GM10248 (cell line): ENCODE results near the gene CLIC5.

Source experiments
- CTCF ChIA-PET: fragments of 300-600 bp; sonication (Branson Sonifier 250); formaldehyde crosslinking; extraction: SDS; loops from one replicate; lab custom pipeline; 2021; ENCODE audit warnings: antibody characterized with exemption; lab: Yijun Ruan, JAX
- POLR2A ChIA-PET: fragments of 350-650 bp; sonication (Branson Sonifier 250); formaldehyde crosslinking; extraction: SDS; loops from one replicate; lab custom pipeline; 2020; ENCODE audit warnings: antibody characterized with exemption; lab: Yijun Ruan, JAX
- DNase-seq: peaks from one replicate; pipeline ENCODE4 v3.0.0; 2012; ENCODE audit errors: extremely low spot score
- TF ChIP-seq, protein P1 (sequence below): IDR thresholded peaks from 2 replicates; pipeline ENCODE4 v1.5.1; 2012; ENCODE audit warnings: mild to moderate bottlenecking, low read depth; ENCODE audit errors: extremely low read depth, missing control alignments, control extremely low read depth

The CLIC5 gene

DNA sequence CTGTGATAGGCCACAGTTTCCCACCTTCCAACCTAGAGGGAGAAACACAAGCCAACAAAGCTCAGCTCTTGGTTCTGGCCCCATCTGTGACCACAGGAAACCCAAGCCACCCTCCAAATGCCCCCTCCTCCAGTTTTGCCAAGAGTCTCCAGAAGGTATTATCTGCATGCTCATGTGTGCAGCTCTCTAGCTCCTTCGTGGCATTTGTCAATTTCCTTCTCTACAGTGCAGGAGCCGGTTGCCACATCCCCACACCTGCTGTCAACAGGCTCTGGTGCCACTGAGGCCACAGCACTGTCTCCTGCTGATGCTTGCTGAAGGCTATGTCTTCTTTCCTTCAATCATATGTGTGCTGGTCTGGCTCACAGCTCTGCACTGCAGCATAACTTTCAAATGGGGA lies 177.2 kb downstream of the CLIC5 start:
- CTCF ChIA-PET, result interaction anchor here (1.0 to 1.7 kb wide), 2 partner anchors 13 to 48 kb away, joined by 3 read pairs; no protein-coding TSS in a partner anchor
- POLR2A ChIA-PET, result no interaction called here
- TF ChIP-seq, protein P1, sequence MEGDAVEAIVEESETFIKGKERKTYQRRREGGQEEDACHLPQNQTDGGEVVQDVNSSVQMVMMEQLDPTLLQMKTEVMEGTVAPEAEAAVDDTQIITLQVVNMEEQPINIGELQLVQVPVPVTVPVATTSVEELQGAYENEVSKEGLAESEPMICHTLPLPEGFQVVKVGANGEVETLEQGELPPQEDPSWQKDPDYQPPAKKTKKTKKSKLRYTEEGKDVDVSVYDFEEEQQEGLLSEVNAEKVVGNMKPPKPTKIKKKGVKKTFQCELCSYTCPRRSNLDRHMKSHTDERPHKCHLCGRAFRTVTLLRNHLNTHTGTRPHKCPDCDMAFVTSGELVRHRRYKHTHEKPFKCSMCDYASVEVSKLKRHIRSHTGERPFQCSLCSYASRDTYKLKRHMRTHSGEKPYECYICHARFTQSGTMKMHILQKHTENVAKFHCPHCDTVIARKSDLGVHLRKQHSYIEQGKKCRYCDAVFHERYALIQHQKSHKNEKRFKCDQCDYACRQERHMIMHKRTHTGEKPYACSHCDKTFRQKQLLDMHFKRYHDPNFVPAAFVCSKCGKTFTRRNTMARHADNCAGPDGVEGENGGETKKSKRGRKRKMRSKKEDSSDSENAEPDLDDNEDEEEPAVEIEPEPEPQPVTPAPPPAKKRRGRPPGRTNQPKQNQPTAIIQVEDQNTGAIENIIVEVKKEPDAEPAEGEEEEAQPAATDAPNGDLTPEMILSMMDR, result no peak
- DNase-seq, result no peak

- TF ChIP-seq, protein P1, result no peak
- DNase-seq, result no peak
- CTCF ChIA-PET, result interaction anchor here (1.7 kb wide), 1 partner anchor 48 kb away, joined by 3 read pairs; no protein-coding TSS in a partner anchor
- POLR2A ChIA-PET, result no interaction called here
These were observed 178.0 kb downstream of the CLIC5 start for GRCh38 chr6:45837541-45838200.

DNA sequence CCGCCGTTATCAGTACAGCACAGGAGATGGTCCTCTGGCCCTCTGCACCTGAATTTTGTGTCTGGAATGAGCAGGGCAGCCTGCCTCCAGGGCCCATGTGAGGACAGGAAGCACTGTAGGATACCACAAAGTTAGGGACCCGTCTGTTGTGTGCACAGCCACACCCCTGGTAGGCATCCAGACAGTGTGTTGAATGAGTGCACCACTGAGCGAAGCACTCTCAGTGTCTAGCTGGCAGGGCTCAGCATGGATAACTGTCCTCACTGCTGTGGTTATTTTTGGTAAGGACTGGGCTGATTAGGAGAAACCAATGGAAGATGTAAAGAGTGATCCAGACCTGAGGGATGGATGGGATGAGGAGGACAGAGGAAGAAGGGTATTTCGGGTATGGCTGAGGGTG lies 178.7 kb downstream of the CLIC5 start:
- DNase-seq, result no peak
- ChIA-PET POLR2A (no interaction called here), CTCF (interaction anchor here (1.8 kb wide), 1 partner anchor 94 kb away, joined by 4 read pairs; no protein-coding TSS in a partner anchor)
- TF ChIP-seq, protein P1, result no peak

DNA sequence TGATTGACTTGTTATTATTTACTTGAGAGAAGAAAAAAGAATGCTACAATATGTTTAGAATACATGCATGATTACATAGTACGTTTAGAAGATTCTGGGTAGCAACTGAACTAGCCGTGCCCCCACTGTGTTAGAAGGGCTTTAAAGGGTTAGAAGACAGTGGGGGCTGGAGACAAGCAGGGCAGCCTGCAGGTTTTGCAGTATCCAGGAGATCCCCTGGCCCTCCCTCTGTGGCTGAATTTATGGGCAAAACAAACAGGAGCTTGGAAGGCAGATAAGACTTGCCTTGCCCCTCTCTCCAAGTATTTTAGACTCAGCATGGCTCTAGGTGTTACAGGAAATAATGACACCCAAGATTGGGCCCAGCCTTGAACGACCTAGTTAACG lies 179.2 kb downstream of the CLIC5 start:
- no peak for DNase-seq
- TF ChIP-seq, protein P1, result no peak
- CTCF ChIA-PET, result interaction anchor here (1.8 kb wide), 1 partner anchor 94 kb away, joined by 4 read pairs; no protein-coding TSS in a partner anchor
- POLR2A ChIA-PET, result no interaction called here

GRCh38 chr6:45835721-45836437 lies 179.8 kb downstream of the CLIC5 start:
- POLR2A ChIA-PET, result no interaction called here
- CTCF ChIA-PET, result interaction anchor here (0.7 to 1.8 kb wide), 3 partner anchors 8 to 95 kb away, joined by 3 to 4 read pairs (median 3); no protein-coding TSS in a partner anchor
- DNase-seq, result no peak
- TF ChIP-seq, protein P1, result no peak

- TF ChIP-seq, protein P1, result no peak
- ChIA-PET CTCF (interaction anchor here (0.9 to 2.9 kb wide), 5 partner anchors 10 to 98 kb away, joined by 3 to 11 read pairs (median 4); no protein-coding TSS in a partner anchor), POLR2A (no interaction called here)
- DNase-seq, result no peak
These were observed 183.6 kb downstream of the CLIC5 start for GRCh38 chr6:45832063-45832462.
